Measurements from ENCODE around the gene CD27.

GRCh38 chr12:6450869-6451347 lies 6.2 kb downstream of the CD27 start:
- TF ChIP-seq CTCF (IDR thresholded peaks at IDR 0.05; ENCODE audit: low read length), result no peak
- TF ChIP-seq EZH2 (optimal IDR thresholded peaks at IDR 0.05; ENCODE audit: low read depth, low read length), result no peak
- TF ChIP-seq EZH2phosphoT487 (IDR thresholded peaks at IDR 0.05; ENCODE audit: low read length), result no peak
